Epithelial cell of esophagus (primary cell): ENCODE measurements around the gene ANAPC4.

Experiments
- DNase-seq: peaks from one replicate; pipeline ENCODE4 v3.0.0; 2010; ENCODE audit warnings: low read depth
- H3K4me3 ChIP-seq: 2 replicates; pipeline ENCODE4 v1.5.1; 2011; ENCODE audit warnings: mild to moderate bottlenecking, low read length, control low read depth
- TF ChIP-seq, protein P1 (sequence below): IDR thresholded peaks from 2 replicates; pipeline ENCODE4 v1.5.1; 2011; ENCODE audit warnings: low read depth, mild to moderate bottlenecking, low read length, control low read depth, inconsistent platforms; ENCODE audit not compliant: insufficient read depth; ENCODE audit errors: missing control alignments

The ANAPC4 gene

DNA sequence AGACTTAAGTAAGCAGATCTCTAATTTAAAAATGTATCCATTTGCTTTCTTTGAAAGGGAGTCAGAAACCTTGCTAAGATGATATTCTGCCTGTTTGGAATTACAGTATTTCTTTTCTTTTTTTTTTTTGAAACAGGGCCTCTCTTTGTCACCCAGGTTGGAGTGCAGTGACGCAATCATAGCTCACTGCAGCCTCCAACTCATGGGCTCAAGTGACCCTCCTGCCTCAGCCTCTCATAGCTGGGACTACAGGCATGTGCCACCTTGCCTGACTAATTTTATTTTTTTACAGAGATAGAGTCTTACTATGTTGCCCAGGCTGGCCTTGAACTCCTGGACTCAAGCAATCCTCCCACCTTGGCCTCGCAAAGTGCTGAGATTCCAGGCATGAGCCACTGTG, 40.0 kb downstream of the ANAPC4 start:
- TF ChIP-seq, protein P1, sequence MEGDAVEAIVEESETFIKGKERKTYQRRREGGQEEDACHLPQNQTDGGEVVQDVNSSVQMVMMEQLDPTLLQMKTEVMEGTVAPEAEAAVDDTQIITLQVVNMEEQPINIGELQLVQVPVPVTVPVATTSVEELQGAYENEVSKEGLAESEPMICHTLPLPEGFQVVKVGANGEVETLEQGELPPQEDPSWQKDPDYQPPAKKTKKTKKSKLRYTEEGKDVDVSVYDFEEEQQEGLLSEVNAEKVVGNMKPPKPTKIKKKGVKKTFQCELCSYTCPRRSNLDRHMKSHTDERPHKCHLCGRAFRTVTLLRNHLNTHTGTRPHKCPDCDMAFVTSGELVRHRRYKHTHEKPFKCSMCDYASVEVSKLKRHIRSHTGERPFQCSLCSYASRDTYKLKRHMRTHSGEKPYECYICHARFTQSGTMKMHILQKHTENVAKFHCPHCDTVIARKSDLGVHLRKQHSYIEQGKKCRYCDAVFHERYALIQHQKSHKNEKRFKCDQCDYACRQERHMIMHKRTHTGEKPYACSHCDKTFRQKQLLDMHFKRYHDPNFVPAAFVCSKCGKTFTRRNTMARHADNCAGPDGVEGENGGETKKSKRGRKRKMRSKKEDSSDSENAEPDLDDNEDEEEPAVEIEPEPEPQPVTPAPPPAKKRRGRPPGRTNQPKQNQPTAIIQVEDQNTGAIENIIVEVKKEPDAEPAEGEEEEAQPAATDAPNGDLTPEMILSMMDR = no peak

DNA sequence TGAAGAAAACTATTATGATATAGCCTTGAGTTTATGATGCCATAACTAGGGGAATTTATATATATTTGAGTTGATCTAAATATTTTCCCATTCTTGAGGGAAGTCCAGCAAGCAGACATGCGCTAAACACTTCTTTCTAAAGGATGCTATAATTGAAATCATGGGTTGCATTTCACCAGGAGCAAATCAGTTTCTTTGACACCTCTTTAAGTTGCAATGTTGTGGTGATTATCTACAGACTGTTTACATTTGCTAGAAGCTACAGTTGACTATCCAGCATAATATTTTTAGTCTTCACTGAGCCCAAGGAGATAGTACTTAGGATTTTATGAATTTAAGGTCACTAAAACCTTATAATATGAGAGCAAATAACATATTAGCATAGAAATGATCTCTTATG, 43.9 kb downstream of the ANAPC4 start:
- H3K4me3 ChIP-seq = no peak overlapping the region
- TF ChIP-seq, protein P1 = no peak
- no peak for DNase-seq

More for the DNA sequence above, 40.0 kb downstream of the ANAPC4 start:
- H3K4me3 ChIP-seq = no peak overlapping the region
- DNase-seq = no peak

DNA sequence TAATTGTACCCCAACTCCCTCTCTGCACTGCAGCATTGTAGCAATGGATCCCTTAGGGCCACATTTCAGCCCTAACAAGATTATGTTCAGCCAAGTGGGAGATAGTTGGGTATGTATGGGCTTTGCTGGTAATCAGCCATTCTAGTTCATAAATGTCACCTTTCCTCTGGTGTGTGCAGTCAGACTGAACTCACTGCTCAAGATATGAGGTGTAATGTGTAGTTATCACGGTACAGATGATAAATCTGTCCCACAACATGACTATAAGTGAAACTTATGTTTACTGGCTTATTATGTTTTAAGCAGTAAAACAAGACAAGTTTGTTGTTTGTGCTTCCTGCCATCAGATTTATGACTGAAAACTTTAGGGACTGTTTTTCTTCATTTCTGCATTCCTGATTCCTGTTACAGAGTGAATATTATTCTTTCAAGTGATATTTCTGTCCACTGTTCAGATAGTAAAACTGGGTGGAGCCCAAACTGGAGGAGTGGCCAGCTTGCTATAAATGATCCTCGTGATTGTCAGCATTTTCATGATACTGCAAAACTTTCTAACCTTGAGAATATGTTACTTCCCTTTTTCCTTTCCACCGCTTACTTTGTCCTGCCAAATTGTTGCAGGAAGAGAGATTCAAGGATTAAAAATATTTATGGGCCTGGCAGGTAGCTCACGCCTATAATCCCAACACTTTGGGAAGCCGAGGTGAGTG, 44.9 kb downstream of the ANAPC4 start:
- no peak for DNase-seq
- no peak overlapping the region for H3K4me3 ChIP-seq
- TF ChIP-seq, protein P1 = no peak

DNA sequence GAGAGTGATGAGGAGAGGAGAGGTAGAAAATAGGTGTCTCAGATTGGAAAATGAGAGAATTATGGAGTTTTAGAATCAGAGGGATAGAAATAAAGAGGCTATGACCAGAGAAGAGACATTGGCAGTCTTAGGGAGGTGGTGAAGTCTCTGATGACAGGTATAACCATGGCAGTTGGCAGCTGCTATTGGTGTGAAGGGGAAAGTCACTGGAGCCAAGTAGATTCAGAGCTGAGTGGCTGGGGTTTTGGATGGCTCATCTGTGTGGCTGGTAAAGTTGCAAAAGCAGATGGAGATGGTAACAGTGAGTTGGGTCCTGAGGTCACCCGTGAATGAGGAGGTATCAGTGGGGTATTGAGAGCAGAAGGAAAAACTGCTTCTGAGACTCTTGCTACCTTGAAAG, 46.5 kb downstream of the ANAPC4 start:
- TF ChIP-seq, protein P1 = no peak
- H3K4me3 ChIP-seq = no peak overlapping the region
- no peak for DNase-seq

DNA sequence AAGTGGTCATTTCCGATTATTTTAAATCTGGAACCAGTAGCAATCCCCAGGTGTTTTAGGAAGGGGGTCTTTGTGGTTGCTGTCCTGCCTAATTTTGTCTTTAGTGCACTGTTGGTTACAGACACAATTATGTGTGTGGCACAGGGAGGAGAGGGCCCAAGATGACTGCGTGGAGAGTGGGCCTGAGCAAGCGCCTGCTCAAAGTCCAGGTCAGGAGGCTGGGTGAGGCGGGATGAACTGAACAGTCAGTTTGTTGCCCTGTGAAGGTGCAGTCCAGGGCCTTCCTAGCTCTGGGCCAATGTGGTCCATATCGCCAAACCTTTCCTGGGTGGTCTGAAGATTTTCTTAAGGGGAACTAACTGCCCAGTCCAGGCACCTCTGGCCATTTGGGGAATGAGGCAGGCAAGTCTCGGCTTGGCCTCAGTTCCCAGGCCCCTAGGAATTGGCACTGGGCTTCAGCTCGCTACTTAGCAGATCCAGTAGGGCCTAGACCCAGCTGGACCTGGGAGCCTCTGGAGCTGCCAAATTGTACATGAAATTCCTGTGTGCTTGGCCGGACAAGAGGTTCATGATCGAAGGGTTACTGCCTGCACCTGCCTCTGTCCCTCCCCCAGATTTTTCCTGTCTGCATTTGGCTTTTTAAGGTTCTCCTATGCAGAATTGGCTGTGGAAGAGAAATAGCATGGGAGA, 47.6 kb downstream of the ANAPC4 start:
- no peak for DNase-seq
- no peak overlapping the region for H3K4me3 ChIP-seq
- TF ChIP-seq, protein P1 = no peak

DNA sequence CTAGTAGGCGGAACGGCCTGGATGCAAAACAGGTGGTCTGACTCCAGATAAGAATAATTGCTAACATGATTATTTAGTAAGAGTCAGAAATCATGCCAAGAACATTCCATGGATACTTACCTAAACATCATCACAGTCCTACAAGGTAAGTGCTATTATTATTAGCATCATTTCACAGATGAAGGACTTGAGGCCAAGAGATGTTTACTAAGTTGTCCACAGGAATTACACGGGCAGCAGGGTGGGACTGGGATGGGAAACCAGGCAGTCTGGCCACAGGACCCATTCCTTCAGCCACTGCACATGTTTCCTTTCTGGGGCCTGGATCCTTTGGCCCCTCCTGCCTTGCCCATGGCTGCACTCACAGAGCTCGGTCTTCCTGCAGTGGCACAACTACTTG, 48.3 kb downstream of the ANAPC4 start:
- no peak for DNase-seq
- no peak overlapping the region for H3K4me3 ChIP-seq
- TF ChIP-seq, protein P1 = no peak
